NCI-H2227 treated with DMSO at 0.1 percent for 48 hours (cell line): ENCODE results near the gene KRT33B.

Experiments used
- DNase-seq: peaks from one replicate; lab custom pipeline; 2025; lab: John Stamatoyannopoulos, UW

Gene KRT33B

DNA sequence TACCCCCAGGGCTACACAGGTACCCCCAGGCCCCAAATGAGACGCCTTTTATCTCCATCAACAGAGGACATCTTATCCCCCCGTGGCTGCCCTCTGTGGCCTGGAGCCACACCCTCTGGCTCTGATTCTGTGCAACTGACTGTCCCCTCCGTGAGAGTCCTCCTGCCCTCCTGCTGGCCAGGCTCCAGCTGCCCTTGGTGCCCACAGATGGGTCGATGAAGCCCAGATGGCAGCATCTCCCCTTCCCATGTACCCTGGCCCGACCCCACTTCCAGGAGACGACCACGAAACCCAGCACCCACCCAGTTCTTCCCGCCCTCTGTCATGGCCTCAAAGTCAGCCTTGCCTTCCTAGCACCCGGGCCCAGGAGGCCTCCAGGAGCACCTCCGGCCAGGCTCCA, 44.5 kb downstream of the KRT33B start:
- no peak for DNase-seq

DNA sequence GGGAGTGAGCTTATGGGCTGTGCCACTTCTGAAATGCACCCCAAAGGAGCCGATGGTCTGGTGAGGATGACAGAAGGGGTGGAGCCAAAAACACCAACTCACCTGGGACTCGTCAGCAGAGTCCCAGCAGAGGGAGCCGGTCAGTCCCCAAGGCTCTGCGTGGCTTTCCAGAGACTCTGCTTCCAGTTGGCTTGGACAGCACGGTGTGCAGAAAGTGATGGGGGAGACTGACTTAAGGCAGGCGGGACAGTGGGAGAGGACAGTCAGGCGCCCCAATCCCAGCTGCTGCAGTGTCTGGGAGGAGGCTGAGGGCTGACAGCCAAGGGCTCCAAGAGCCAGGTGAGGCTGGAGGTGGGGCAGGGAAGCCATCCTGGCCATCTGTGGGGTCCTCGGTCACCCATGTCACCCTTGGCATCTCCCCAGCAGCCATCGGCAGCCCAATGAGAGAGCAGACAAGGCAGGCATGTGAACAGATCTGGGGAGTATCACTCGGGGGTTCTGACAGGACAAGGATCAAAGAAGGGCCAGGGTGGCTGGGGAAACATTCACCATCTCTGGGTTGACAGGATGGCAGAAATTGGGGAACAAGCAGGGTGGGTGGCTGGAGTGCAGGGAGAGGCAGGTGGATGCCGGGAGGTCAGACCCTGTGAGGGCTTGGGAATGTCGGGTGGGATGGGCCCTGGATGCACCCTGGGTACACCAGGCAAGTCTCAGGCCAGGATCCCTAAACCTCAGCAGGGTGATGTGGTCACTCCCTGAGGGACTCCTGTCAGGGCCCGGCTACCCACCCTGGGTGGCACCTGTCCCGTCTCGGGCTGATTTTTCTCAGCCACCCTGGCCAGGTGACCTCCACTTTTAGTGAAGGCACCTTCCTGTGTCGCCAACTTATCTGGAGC, 45.2 kb downstream of the KRT33B start:
- no peak for DNase-seq

DNA sequence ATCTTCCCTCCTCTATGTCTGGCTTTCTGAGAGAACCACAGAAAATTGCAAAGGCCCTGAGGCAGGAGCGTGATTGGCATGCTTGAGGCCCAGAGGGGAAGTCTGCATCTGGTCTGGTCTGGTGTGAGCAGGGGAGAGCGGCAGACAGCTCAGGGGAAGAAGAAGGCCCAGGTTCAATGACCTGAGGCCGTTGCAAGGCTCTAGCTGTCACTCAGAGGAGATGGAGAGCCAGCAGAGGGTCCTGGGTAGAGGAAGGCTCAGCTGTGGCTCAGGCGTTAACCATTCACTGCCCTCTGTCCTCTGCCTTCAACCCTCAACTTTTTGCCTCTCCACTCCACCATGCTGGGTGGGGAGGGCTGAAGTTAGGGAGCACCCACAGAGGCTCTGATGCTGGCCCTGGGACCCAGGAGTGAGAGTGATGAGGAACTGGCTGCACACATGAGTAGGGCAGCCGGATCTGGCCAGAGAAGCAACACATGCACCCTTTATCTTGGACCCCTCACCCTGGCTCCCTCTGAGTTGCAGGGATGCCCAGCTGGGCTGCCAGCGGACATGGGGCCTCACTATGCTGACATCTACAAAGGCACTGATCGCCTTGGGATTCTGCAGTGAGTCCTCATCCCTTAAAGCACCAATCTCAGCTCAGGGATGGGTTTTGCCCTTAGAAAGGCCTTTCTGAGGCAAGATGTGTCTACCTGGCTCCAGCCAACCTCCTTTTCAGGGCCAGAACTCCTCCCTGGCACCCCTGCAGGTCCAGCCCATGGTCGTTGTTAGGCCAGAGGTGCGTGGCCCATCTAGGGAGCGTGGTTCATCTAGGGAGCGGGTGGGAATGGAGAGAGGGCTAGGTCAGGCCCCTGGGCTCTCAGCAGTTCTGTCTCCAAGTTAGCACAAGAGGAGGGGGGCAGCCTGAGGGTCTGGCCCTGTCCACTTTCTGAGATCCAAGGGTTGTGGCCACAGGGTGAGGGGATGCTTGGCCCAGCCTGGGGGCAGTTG, 46.4 kb downstream of the KRT33B start:
- DNase-seq, result no peak

- peak; percentile 49 for DNase-seq
Measured at GRCh38 chr17:41322094-41322902, 47.3 kb downstream of the KRT33B start.

DNA sequence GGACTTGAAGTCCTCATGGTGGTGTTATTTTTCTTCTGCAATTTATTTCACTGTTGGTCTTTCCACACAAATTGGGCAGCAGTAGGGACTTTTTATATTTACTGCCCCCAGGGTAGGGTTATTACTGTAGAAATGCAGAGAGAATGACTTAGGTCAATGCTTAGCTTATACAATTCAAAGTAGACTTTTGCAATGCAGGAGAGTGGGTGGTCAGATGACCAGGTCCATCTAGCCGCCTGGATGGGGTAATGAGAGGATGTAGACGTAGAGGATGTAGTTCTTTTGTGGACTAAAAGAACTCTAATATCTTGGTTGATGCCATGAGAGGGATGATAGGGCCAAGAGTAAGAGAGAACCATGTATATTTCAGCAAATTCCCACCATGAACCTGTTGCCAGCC, 51.4 kb downstream of the KRT33B start:
- no peak for DNase-seq

GRCh38 chr17:41315814-41316445, 53.7 kb downstream of the KRT33B start:
- no peak for DNase-seq

GRCh38 chr17:41315204-41315794, 54.3 kb downstream of the KRT33B start, which contains the start of gene KRTAP17-1:
TSS of gene KRTAP17-1 (minus strand) at chr17:41315710. CDS start at chr17:41315650, 60 bp downstream.
- no peak for DNase-seq
